Astrocyte of the cerebellum (primary cell): ENCODE data around the gene MKI67.

ENCODE experiments used
- DNase-seq: peaks from one replicate; pipeline ENCODE4 v3.0.0-alpha.2; 2011; ENCODE audit warnings: low read depth
- H3K4me3 ChIP-seq: 2 replicates; pipeline ENCODE4 v1.5.1; 2011; ENCODE audit warnings: mild to moderate bottlenecking, low read depth, low read length, moderate library complexity
- CTCF ChIP-seq: IDR thresholded peaks from 2 replicates; pipeline ENCODE4 v1.5.1; 2012; ENCODE audit warnings: low read length, low read depth, moderate library complexity, mild to moderate bottlenecking; ENCODE audit errors: missing control alignments
- in situ Hi-C: cut with HindIII; loops from 2 replicates; pipeline ENCODE4 v1.10.0; 2017; ENCODE audit warnings: low sequenced_read_pairs

MKI67 gene

GRCh38 chr10:128166151-128166550 lies 39.9 kb upstream of the MKI67 start:
- in situ Hi-C loops = no loop called here
- DNase-seq = no peak
- TF ChIP-seq CTCF = no peak
- no peak overlapping the region for H3K4me3 ChIP-seq

GRCh38 chr10:128165536-128165935 lies 39.3 kb upstream of the MKI67 start:
- no peak for TF ChIP-seq CTCF
- no peak overlapping the region for H3K4me3 ChIP-seq
- in situ Hi-C loops = no loop called here
- no peak for DNase-seq

- in situ Hi-C loops = no loop called here
- TF ChIP-seq CTCF = no peak
- DNase-seq = no peak
- H3K4me3 ChIP-seq = no peak overlapping the region
Observed at GRCh38 chr10:128163701-128164100, 37.5 kb upstream of the MKI67 start.

- in situ Hi-C loops = no loop called here
- no peak for TF ChIP-seq CTCF
- no peak for DNase-seq
- no peak overlapping the region for H3K4me3 ChIP-seq
Observed at GRCh38 chr10:128161031-128161430, 34.8 kb upstream of the MKI67 start.

- no peak for DNase-seq
- no peak for TF ChIP-seq CTCF
- H3K4me3 ChIP-seq = no peak overlapping the region
- in situ Hi-C loops = no loop called here
Observed at GRCh38 chr10:128160297-128160711, 34.1 kb upstream of the MKI67 start.

- in situ Hi-C loops = no loop called here
- no peak for TF ChIP-seq CTCF
- DNase-seq = no peak
- no peak overlapping the region for H3K4me3 ChIP-seq
Observed at GRCh38 chr10:128158021-128158795, 32.0 kb upstream of the MKI67 start.
